ENCODE results near the gene SLC18A2. TPM values are rescaled to one million over a fixed set of nuclear protein-coding genes. Genes with fewer than 3 reads are reported as not detected.
"Not testable (repeated sequence)": the region's sequence is repeated elsewhere in the genome, so short reads cannot be mapped to it uniquely, and the experiment has no call there.

The SLC18A2 gene
- polyA plus RNA-seq (ENCODE audit: insufficient read length), result 0.27 TPM

DNA sequence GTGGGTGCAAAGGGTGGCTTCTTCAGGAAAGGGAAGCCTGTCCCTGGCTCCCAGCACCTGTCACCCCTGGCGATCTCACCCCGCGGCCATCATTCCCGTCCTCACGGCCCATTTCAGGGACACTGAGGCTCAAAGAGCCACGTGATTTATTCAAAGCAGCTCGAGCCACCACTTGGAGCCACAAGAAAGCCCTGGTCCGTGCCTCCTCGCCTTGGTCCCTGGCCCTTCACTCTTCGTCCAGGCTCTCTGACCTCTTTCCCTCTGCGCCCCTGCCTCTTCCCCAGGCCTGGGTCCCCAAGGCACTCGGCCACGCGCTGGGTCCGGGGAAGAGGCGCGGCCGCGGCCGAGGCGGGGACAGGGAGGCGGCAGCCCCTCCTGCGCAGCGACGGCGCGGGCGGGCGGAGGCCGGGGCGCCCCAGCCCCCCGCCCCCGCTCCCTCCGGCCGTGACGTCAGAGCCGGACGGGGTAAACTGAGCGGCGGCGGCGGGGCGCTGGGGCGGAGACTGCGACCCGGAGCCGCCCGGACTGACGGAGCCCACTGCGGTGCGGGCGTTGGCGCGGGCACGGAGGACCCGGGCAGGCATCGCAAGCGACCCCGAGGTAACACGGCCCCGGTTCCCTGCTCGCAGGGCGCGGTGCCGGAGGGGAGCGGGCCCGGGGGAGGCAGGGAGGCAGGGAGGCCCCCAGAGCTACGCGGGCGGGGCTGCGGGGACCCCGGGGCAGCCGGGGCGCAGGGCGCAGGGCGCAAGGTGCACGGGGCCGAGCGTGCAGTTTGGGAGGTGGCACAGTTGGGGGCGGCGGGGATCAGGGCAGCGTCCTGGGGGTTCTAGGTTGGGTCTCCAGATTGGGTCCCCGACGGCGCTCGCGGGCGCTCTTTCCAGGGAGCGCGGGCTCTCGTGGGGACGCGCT is at the start of gene SLC18A2:
Gene SLC18A2, plus strand, starts transcription at position 494 of the 909 bp plus-strand sequence. CDS start 580 bp downstream, outside the sequence.
- DNase-seq, result no peak

- no peak for DNase-seq
Measured at GRCh38 chr10:117197189-117197588, 43.7 kb upstream of the SLC18A2 start, which contains the start of gene KCNK18. KCNK18 (plus strand) TSS chr10:117197489; CDS start chr10:117197489, 0 bp downstream.

- no peak for DNase-seq
Measured at GRCh38 chr10:117198088-117198487, 42.8 kb upstream of the SLC18A2 start.

- DNase-seq, result no peak
Measured at GRCh38 chr10:117201826-117202225, 39.1 kb upstream of the SLC18A2 start.

- no peak for DNase-seq
Measured at GRCh38 chr10:117204316-117204715, 36.6 kb upstream of the SLC18A2 start.

DNA sequence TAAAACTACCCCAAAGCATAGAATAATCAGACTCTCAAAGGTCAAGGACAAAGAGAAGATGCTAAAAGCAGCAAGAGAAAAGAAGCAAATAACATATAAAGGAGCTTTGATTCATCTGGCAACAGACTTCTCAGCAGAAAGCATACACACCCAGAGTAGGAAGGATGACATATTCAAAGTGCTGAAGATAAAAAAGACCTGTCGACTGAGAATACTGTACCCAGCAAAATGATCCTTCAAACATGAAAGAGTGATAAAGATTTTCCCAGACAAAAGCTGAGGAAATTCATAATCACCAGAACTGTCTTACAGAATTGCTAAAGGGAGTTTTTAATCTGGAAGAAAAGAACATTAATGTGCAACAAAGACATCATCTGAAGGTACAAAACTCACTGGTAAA is 28.7 kb upstream of the SLC18A2 start:
- DNase-seq, result no peak

DNA sequence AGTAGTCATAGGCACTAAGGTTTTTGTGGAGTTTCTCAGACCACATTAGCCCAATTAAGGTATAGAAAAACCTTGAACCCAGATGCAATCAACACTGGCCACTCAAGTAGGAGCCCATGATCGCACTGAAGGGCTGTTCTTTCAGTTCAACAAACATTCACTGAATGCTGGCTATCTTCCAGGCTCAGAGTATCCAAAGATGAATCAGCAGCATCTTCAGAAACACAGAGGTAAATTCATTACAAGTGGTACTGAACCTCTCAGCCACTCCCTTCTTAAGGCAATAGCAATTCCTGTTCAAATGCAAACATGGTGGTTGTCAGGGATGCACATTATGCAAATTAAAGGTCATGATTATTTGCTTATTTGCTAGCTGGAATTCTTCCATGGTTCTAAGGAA is 26.5 kb upstream of the SLC18A2 start:
- DNase-seq, result no peak

DNA sequence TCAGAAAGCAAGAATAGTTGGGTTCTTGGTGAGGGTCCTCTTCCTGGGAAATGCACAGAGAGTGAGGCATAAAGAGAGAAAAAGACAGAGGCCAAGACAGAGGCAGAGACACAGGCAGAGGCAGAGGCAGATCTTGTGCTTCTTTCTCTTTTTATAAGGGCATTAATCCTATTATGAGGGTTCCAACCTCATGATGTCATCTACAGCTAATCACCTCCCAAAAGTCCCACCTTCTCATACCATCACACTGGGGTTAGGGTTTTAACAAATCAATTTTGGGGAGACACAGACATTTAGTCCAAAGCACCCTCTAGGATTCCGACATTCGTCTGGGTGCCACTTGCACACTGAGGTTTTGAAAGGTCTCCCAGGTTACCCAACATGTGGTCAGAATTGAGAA is 25.8 kb upstream of the SLC18A2 start:
- DNase-seq, result no peak

- no peak for DNase-seq
Measured at GRCh38 chr10:117216028-117216427, 24.9 kb upstream of the SLC18A2 start.

GRCh38 chr10:117216611-117217195 is 24.2 kb upstream of the SLC18A2 start:
- DNase-seq, result peak; percentile 84

GRCh38 chr10:117217196-117217761 is 23.6 kb upstream of the SLC18A2 start:
- no peak for DNase-seq

- no peak for DNase-seq
Measured at GRCh38 chr10:117218654-117219053, 22.3 kb upstream of the SLC18A2 start.

DNA sequence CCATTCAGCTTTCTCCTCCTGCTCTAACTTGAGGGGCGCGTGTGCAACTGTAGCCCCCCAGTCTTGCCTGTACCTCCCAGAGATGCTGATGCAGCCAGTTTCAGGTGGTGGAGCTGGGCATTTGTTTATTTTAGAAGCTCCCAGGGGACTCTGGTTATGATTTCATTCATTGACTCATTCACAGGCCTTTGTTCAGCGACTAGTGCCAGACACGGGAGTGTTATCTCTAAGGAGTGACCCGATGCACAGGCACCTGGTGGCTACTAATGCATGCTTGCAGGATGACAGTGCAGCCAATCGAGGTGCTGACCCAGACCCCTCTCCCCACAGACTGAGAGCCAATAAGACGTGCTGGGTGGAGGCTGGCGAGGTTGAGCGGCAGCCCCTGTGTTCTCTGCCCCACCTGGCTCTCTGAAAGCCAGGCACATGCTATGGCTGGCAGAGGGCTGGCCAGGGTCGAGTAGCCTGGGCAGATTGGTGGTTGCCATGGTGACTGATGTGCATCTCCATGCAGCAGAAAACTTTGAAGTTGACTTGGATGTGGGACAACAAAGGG is 19.7 kb upstream of the SLC18A2 start:
- no peak for DNase-seq

DNA sequence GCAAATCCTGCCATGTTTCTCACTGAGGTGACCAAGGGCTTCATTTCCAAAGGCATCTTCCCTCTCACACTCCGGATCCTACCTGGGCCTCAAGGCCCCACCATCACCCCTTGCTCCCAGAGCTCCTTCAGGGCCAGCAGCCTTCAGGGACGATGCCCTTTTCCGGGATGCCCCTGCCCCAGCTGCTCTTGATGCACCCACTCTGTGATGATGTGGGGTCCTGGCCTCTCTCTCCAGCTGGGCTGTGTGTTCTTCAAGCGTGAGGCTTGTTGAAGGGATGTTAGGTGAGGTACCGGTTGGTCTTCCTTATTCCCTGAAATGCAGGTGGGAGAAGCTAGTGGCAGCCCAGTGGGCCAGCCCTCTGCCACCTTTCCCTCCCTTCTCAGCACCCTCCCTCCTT is 18.4 kb upstream of the SLC18A2 start:
- DNase-seq, result no peak

DNA sequence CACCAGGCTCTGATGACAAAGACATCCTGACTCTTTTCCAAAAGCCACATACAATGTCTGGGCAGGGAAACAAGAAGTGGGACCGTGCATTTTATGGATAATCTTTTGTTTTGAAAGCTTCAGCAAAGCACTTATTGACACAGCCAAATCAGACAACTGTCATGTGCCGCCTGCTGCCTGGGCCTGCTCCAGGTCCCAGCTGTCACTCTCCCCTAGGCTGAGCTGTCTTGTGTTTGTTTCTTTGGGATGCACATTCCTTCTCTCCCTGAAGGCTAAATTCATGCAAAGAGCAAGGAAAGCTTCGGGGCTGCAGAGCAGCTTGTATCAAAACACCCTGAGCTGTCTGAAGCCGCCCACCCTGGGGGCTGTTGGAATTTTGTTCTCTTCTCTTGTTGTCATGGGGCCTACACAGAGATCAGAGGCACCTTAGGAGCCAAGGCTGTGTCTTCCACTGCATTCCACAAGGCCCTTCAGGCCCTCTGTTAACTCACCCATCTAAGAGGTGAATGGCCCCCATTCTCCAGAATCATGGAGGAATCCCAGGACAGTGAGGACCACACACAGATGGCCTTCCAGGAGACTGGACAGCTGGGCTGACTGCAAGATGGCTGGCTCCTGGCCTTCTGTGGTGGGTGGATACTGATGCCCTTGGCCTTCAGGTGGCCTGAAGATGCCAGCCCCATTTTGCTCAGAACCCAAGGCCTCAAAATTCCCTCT is 17.8 kb upstream of the SLC18A2 start:
- DNase-seq, result no peak

- DNase-seq, result no peak
Measured at GRCh38 chr10:117223693-117224430, 17.1 kb upstream of the SLC18A2 start.

- DNase-seq, result no peak
Measured at GRCh38 chr10:117224881-117225280, 16.0 kb upstream of the SLC18A2 start.

- no peak for DNase-seq
Measured at GRCh38 chr10:117226813-117227451, 14.0 kb upstream of the SLC18A2 start.

- no peak for DNase-seq
Measured at GRCh38 chr10:117228210-117228609, 12.7 kb upstream of the SLC18A2 start.

- DNase-seq, result not testable (repeated sequence)
Measured at GRCh38 chr10:117230107-117230506, 10.8 kb upstream of the SLC18A2 start.

DNA sequence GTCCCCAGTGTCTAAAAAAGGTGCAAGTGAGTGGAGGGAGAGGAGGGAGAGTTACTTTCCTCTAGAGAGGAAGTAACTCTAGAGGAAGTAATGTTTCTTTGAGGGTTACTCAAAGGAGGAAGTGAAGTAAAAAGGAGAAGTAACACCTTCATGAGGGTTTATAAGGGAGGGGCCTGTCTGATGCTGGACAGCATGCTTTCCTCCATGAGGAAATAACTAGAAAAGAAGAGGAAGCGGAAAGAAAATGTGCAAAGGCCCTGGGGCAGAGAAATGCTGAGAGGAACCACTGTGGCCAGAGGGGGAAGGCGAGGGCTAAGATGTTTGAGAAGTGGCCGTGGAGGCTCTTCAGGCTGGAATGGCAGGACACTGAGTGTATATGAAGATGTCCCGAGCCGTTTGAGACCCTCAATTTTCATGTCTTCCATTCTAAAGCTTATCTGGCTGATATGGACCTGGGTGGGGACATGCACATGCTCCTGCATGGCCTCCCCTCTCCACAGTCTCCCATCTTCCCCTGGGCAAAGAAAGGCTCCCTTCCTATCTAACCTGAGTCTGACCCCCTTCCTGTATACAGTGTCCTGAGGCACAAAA is 3.4 kb upstream of the SLC18A2 start:
- DNase-seq, result no peak

All from hindlimb muscle (tissue), 1 donor.